Femur (tissue), 1 donor: ENCODE results near the gene MVK.

Source experiments
- DNase-seq: peaks from one replicate; pipeline ENCODE4 v3.0.0-alpha.2; 2017

The MVK gene

GRCh38 chr12:109639151-109639872 lies 65.7 kb downstream of the MVK start:
- no peak for DNase-seq

- no peak for DNase-seq
Observed at GRCh38 chr12:109640961-109641360, 67.4 kb downstream of the MVK start.

- no peak for DNase-seq
Observed at GRCh38 chr12:109641422-109641821, 67.8 kb downstream of the MVK start.

GRCh38 chr12:109642506-109643132 lies 69.0 kb downstream of the MVK start:
- DNase-seq = no peak

GRCh38 chr12:109645194-109645593 lies 71.6 kb downstream of the MVK start:
- DNase-seq = no peak

GRCh38 chr12:109645708-109646107 lies 72.1 kb downstream of the MVK start:
- DNase-seq = no peak
